IPS-15b (cell line): ENCODE measurements around the gene GPX3.

Experiments used
- H3K27me3 ChIP-seq: one replicate; pipeline ENCODE4 v1.6.1; 2013; ENCODE audit warnings: low read length; ENCODE audit not compliant: control insufficient read depth, insufficient read depth
- H3K36me3 ChIP-seq: one replicate; pipeline ENCODE4 v1.6.1; 2013; ENCODE audit warnings: low read length; ENCODE audit not compliant: control insufficient read depth, insufficient read depth
- H3K4me1 ChIP-seq: one replicate; pipeline ENCODE4 v1.6.1; 2013; ENCODE audit warnings: mild to moderate bottlenecking, low read length; ENCODE audit not compliant: control insufficient read depth, insufficient read depth
- H3K4me3 ChIP-seq: one replicate; pipeline ENCODE4 v1.5.1; 2013; ENCODE audit warnings: low read depth, low read length
- H3K9ac ChIP-seq: one replicate; pipeline ENCODE4 v1.6.1; 2013; ENCODE audit warnings: low read depth, mild to moderate bottlenecking, low read length
- H3K9me3 ChIP-seq: one replicate; pipeline ENCODE4 v1.6.1; 2013; ENCODE audit warnings: mild to moderate bottlenecking, low read length; ENCODE audit not compliant: control insufficient read depth, insufficient read depth

GPX3 gene

DNA sequence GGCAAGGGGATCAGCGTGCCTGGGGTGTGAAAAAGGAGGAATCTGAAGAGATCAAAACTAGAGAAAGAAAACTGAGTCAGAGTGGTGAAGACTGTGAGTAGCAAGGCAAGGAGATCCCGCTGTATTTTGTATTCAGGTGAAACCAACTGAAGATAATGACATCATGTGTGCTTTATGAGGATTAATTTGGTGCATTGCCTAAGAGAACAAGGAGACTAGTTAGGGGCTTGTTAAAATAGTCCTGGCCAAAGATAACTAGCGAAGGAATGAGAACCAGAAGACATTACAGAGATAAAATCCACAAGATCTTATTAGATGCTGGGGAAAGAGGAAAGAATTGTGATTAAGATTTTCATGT lies 16.9 kb upstream of the GPX3 start:
- Histone ChIP-seq H3K27me3 (no peaks in the 10 kb centered on the region), H3K4me1 (peaks cover 4% of the 10 kb centered on the region), H3K9ac (no peak overlapping the region), H3K4me3 (no peak overlapping the region), H3K36me3 (no peaks in the 10 kb centered on the region), H3K9me3 (no peaks in the 10 kb centered on the region)

DNA sequence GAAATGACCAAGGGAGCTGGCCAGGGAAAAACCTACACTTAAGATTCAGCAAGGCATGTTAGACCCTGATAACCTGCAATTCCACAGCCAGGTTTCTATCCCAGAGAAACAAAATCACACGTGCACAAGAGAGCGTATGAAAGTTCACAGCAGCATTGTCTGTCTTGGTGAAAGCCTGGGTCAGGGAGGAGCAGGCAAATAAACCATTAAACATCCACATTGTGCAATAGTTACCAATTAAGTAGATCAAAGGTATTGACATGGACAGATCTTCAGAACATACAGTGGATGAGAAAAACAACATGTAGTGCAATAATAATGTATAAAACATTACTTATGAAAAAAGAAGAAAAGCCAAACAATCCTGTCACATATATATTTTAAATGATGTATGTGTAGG lies 15.9 kb upstream of the GPX3 start:
- Histone ChIP-seq H3K9ac (no peak overlapping the region), H3K27me3 (no peaks in the 10 kb centered on the region), H3K4me3 (no peak overlapping the region), H3K4me1 (peaks cover 4% of the 10 kb centered on the region), H3K36me3 (no peaks in the 10 kb centered on the region), H3K9me3 (no peaks in the 10 kb centered on the region)

DNA sequence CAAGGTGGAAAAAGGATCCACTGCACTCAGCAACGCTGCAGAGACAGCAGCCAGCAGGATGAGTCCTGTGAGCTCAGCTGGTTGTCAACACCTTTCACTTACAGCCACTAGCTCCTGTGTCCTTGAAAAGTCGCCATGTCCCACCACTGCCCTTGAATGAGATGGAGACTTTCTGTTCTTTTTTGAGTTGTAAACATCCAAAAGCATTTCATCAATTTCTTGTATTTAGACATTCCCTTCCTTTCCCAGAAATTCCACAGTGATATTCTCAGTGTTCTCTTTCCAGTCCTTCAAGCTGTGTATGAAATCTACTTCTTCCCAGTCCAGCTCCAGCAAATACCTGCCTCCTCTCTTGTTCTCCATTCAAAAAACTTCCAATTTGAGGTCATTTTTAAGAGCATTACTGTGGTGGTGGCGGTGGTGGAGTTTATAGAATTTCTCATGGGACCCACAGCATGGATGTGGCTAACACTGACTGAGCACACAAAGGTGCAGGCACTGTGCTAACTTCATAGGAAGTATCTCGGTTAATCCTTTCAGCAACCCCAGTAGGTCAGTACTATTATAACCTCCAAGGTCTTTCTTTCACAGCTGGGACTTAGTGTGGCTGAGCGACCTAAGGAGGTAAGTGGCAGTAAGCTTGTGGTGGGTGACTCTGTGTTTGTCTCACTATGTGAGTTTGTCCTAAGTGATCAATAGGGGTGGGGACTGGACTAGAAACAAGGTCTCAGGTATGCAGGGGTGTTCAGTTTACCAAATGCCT lies 15.0 kb upstream of the GPX3 start:
- Histone ChIP-seq H3K36me3 (no peaks in the 10 kb centered on the region), H3K27me3 (no peaks in the 10 kb centered on the region), H3K4me3 (no peak overlapping the region), H3K4me1 (no peaks in the 10 kb centered on the region), H3K9ac (no peak overlapping the region), H3K9me3 (no peaks in the 10 kb centered on the region)

DNA sequence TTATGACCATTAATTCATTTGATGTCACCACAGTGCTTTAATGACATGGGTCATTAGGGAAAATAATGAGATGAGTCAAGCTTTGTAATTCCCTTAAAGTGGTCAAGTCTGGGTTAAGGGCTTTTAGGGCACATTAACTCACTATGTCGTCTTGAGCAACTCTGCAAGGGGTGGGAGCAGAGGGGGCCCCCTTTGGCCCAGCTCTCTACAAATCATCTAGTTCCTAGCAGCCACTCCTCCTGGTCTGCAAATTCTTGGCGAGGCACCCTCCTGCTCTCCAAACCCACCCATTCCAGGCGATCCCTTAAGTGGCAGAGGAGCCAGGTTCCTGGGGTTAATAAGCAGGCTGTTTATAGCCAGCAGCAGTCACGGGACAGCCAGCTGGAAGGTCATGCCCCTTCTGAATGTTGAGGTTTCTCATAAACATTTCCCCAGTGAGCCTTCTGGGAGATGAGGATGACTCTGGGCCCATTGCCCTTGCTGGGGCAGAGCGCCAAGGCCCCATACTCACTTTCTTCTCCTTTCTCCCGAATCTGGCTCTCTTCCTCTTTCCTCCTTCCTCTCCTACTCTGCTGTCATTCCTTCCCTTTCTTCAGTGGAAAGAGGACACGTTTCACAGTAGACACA lies 14.3 kb upstream of the GPX3 start:
- Histone ChIP-seq H3K4me3 (no peak overlapping the region), H3K4me1 (no peaks in the 10 kb centered on the region), H3K36me3 (no peaks in the 10 kb centered on the region)

DNA sequence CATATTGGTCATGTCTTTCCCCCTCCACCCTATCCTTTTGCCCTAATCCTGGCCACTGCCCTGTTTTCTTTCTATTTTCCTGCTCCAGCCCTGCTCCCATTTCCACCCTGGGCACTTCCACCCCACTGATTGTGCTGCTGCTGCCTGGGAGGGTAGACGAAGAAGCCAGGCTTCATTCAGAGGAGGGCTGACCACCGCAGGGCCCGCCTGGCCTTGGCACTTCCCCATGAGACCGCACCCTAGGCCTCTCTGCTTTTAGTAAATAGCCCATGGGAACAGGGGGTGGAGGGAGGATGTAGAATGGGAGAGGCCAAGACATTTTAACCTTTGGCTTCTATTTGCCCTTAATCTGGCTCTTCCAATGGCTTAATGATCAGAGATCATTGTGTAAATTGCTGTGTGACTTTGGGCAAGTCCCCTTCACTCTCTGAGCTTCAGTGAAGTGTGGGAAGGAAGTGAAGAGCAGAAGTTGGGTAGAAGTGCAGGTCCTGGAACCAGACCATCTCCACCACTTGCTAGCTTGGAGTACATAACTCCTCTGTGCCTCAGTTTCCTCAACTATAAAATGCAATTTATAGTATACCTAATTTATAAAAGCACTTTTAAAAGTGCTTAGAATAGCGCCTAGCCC lies 13.6 kb upstream of the GPX3 start:
- Histone ChIP-seq H3K4me3 (no peak overlapping the region), H3K36me3 (no peaks in the 10 kb centered on the region), H3K9me3 (no peaks in the 10 kb centered on the region), H3K4me1 (no peaks in the 10 kb centered on the region), H3K27me3 (no peaks in the 10 kb centered on the region), H3K9ac (no peak overlapping the region)

More for the DNA sequence above, 14.3 kb upstream of the GPX3 start:
- no peaks in the 10 kb centered on the region for H3K9me3 ChIP-seq
- no peak overlapping the region for H3K9ac ChIP-seq
- no peaks in the 10 kb centered on the region for H3K27me3 ChIP-seq

DNA sequence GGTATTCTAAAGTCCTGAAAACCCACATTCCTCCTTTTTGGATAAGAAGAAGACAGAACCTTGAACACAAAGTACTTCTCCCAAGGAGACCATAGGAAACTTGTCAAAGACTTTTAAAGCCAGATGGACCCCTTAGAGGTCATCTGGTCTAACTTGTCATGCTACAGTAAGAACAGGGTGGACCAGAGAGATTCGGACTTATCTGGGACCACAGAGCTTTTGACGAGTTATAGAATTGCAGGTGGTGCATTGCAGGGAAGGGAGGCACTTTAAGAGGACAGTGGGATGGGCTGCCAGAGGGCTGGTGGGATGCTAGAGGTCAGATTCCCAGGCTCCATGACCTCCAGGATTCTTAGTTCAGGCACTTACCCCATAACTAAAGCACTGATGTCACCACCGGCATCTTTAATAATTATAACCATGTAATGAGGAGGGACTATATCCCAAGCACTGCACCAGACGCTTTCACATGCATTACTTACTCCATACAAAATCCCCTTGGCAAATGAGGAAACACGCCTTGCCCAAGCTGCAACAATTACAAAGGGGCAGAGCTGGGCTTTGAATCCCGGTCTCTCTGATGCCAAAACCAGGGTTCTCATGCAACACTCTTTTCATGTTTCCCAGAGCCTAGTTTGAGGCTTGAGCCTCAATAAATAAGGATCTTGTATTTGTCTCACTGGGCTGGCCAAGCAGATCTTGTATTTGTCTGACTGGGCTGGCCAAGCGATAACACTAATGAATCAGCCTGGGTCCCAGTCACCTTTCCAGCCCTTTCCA lies 12.8 kb upstream of the GPX3 start:
- H3K27me3 ChIP-seq = no peaks in the 10 kb centered on the region
- H3K36me3 ChIP-seq = no peaks in the 10 kb centered on the region
- H3K4me3 ChIP-seq = no peak overlapping the region
- no peaks in the 10 kb centered on the region for H3K4me1 ChIP-seq
- H3K9ac ChIP-seq = no peak overlapping the region
- no peaks in the 10 kb centered on the region for H3K9me3 ChIP-seq

DNA sequence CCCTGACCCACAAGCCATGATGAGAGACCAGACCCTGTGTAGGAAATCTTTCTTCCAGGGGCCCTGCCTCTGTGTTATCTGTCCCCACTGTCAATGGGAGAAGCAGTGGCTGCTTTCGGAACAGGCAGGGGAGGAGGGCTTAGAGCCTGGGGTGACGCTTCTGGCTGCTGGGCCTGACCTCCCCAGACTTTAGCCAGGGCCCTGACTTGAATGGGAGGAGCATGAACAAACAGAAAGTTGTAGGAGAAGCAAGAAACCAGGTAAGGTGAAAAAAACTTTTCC lies 12.2 kb upstream of the GPX3 start:
- Histone ChIP-seq H3K36me3 (no peaks in the 10 kb centered on the region), H3K9me3 (no peaks in the 10 kb centered on the region), H3K9ac (no peak overlapping the region), H3K4me1 (no peaks in the 10 kb centered on the region), H3K4me3 (no peak overlapping the region), H3K27me3 (no peaks in the 10 kb centered on the region)

DNA sequence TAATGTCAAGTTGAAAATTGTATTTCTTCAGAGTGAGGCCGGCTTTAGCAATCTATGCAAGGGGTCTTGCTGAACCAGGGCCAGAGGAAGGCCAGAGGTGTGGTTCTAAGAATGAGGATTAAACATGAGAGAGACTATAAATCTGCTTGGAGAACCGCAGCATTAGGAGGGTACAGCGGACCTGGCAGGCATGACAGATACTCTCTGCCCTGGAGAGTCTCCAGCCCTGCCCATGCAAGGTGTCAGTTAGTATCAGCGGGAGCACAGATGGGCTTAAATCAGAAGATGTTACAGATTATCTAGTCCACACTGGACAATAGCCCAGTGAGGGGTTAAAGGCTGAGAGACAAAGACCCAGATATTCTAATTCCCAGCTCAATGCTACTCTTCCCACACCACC lies 11.5 kb upstream of the GPX3 start:
- Histone ChIP-seq H3K4me1 (no peaks in the 10 kb centered on the region), H3K9ac (no peak overlapping the region), H3K4me3 (no peak overlapping the region), H3K27me3 (no peaks in the 10 kb centered on the region), H3K9me3 (no peaks in the 10 kb centered on the region), H3K36me3 (no peaks in the 10 kb centered on the region)

DNA sequence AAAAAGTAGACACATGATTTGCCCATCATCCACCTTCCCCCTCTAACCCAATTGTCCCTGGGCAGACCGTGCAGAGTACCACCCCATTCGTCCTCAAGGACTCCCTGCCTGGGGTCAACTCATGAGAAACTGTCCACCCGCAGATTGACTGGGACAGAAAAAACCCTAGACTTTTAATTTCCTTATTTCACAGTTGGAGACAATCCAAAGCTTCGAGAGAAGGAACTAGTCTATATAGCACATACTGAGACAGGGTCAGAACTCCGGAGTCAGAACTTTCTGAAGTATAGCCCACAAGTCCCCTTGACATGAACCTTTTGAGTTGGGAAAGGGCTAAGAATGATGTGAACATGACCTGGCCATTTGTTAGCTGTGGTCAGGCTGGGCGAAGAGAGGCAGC lies 7.5 kb upstream of the GPX3 start:
- Histone ChIP-seq H3K4me3 (no peak overlapping the region), H3K27me3 (no peaks in the 10 kb centered on the region), H3K9me3 (no peaks in the 10 kb centered on the region), H3K9ac (no peak overlapping the region), H3K4me1 (no peaks in the 10 kb centered on the region), H3K36me3 (no peaks in the 10 kb centered on the region)

DNA sequence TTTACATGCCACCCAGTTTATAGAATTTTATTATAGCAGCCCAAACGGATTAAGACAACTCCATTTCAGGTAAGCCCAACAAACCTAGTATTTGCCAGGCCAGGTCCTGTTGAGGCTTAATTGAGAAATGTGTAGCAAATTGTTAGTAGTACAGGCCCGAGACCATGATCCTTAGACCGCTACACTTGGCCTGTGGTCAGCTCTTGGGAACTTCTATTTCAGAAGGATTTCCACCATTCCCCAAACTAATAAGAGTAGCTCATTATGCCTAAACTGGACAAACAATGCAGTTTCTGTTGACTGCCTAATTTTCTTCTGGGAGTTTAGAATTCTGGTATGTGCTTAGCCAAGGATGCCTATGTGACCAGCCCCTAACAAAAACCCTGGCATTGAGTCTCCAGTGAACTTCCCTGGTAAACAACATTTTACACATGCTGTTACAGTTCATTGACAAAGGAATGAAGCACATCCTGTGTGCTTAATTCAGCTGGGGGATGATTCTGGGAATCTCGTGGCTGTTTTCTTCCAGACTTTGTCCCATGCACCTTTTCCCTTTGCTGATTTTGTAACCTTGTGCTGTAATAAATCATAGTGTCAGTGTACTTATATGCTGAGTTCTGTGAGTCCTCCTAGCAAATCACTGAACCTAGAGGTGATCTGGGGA lies 5.6 kb upstream of the GPX3 start:
- no peaks in the 10 kb centered on the region for H3K4me1 ChIP-seq
- H3K4me3 ChIP-seq = no peak overlapping the region
- peaks cover 11% of the 10 kb centered on the region for H3K27me3 ChIP-seq
- H3K36me3 ChIP-seq = no peaks in the 10 kb centered on the region
- H3K9ac ChIP-seq = no peak overlapping the region
- no peaks in the 10 kb centered on the region for H3K9me3 ChIP-seq

DNA sequence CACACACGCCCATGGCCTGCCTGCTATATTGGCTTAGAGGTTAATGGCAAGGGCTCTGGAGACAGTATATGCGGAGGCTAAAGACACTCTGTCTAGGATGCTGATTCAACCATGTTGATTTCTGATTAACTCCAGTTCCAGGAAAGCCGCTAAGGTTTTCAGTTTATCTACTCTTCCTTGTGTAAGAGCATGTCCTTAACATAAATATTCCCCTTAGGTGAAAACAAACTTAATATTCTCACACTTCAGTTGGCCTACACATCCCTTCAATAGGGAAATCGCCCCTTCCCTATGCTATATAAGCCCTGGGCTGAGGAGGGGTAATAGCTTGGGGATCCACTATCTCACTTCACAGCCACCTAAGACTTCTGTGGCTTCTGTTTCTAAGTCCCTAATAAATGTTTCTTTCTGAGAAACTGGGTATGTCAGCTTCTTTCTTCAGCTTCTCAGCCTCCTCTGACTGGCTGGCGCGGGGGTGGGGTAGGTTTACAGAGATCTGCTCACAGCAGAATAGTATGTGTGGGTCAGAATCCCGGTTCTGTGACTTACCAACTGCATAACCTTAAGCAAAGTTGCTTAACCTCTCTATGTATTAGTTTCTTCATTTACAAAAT lies 4.3 kb upstream of the GPX3 start:
- H3K27me3 ChIP-seq = peaks cover 14% of the 10 kb centered on the region
- no peak overlapping the region for H3K9ac ChIP-seq
- H3K9me3 ChIP-seq = no peaks in the 10 kb centered on the region
- H3K4me3 ChIP-seq = no peak overlapping the region
- no peaks in the 10 kb centered on the region for H3K36me3 ChIP-seq
- H3K4me1 ChIP-seq = no peaks in the 10 kb centered on the region
